Neural progenitor cell (in vitro differentiated cells): ENCODE measurements around the gene MTMR10. TPM values are rescaled to one million over a fixed set of nuclear protein-coding genes. Genes with fewer than 3 reads are reported as not detected.

ENCODE experiments used
- DNase-seq: peaks from one replicate; pipeline ENCODE4 v3.0.0-alpha.2; 2016; ENCODE audit warnings: low spot score
- H2AFZ ChIP-seq: fragments of 200-600 bp; sonication (generic); replicated peaks from 2 replicates; pipeline ENCODE4 v1.6.1; 2016; ENCODE audit warnings: antibody characterized with exemption
- H3F3A ChIP-seq: fragments of 200-600 bp; sonication (generic); 2 replicates; pipeline ENCODE4 v1.6.1; 2016; ENCODE audit warnings: antibody characterized with exemption, low read depth
- H3K27ac ChIP-seq: fragments of 200-600 bp; sonication (generic); 2 replicates; pipeline ENCODE4 v1.5.1; 2016; ENCODE audit warnings: mild to moderate bottlenecking
- H3K27me3 ChIP-seq: fragments of 200-600 bp; sonication (generic); 2 replicates; pipeline ENCODE4 v1.6.1; 2016; ENCODE audit warnings: mild to moderate bottlenecking, moderate library complexity
- H3K36me3 ChIP-seq: fragments of 200-600 bp; sonication (generic); 2 replicates; pipeline ENCODE4 v1.5.1; 2016
- H3K4me1 ChIP-seq: fragments of 200-600 bp; sonication (generic); 2 replicates; pipeline ENCODE4 v1.6.1; 2016; ENCODE audit warnings: mixed run types
- H3K4me2 ChIP-seq: fragments of 200-600 bp; sonication (generic); 2 replicates; pipeline ENCODE4 v1.6.1; 2016
- H3K4me3 ChIP-seq: fragments of 200-600 bp; sonication (generic); 2 replicates; pipeline ENCODE4 v1.5.1; 2016
- H3K79me2 ChIP-seq: fragments of 200-600 bp; sonication (generic); 2 replicates; pipeline ENCODE4 v1.6.1; 2016; ENCODE audit warnings: low read depth
- H3K9ac ChIP-seq: fragments of 200-600 bp; sonication (generic); 2 replicates; pipeline ENCODE4 v1.6.1; 2016
- H3K9me3 ChIP-seq: fragments of 200-600 bp; sonication (generic); 2 replicates; pipeline ENCODE4 v1.5.1; 2016; ENCODE audit warnings: low read depth
- H4K20me1 ChIP-seq: fragments of 200-600 bp; sonication (generic); 2 replicates; pipeline ENCODE4 v1.6.1; 2016; ENCODE audit warnings: low read depth
- H3K27ac Mint-ChIP-seq: 3 replicates; pipeline ENCODE4 v1.8.0; 2021; ENCODE audit warnings: mixed read lengths
- H3K27me3 Mint-ChIP-seq: 2 replicates; pipeline ENCODE4 v1.8.0; 2022; ENCODE audit warnings: low read depth, mild to moderate bottlenecking, inconsistent platforms, moderate library complexity, mixed read lengths; ENCODE audit not compliant: insufficient read depth
- H3K36me3 Mint-ChIP-seq: 3 replicates; pipeline ENCODE4 v1.8.0; 2021; ENCODE audit warnings: mixed read lengths
- H3K4me1 Mint-ChIP-seq: 3 replicates; pipeline ENCODE4 v1.8.0; 2021; ENCODE audit warnings: mixed read lengths
- H3K4me3 Mint-ChIP-seq: 3 replicates; pipeline ENCODE4 v1.8.0; 2021; ENCODE audit warnings: mild to moderate bottlenecking, moderate library complexity, mixed read lengths
- H3K9me3 Mint-ChIP-seq: 3 replicates; pipeline ENCODE4 v1.8.0; 2020; ENCODE audit warnings: mixed read lengths
- CTCF ChIP-seq: fragments of 200-600 bp; sonication (generic); IDR thresholded peaks from 2 replicates; pipeline ENCODE4 v1.5.1; 2017; ENCODE audit warnings: antibody characterized with exemption, mild to moderate bottlenecking
- EZH2 ChIP-seq: fragments of 200-600 bp; sonication (generic); IDR thresholded peaks from 2 replicates; pipeline ENCODE4 v1.6.1; 2017; ENCODE audit warnings: antibody characterized with exemption, mild to moderate bottlenecking, moderate library complexity
- EZH2phosphoT487 ChIP-seq: fragments of 200-600 bp; sonication (generic); IDR thresholded peaks from 2 replicates; pipeline ENCODE4 v1.6.1; 2017; ENCODE audit warnings: antibody characterized with exemption
- total RNA-seq: library from RNA; depleted of rRNA; stranded (reverse); fragments of >200 nt; gene quantifications from 2 replicates; pipeline ENCODE4 v1.2.3, GENCODE V29; 2015; ENCODE audit warnings: low replicate concordance

The MTMR10 gene
- total RNA-seq, 1 donor from 2014 or later = 18.7 TPM

- no peaks in the 10 kb centered on the region for H3K36me3 ChIP-seq
- H3K79me2 ChIP-seq = no peaks in the 10 kb centered on the region
- H3K36me3 Mint-ChIP-seq = peaks cover 10% of the 10 kb centered on the region
- no peaks in the 10 kb centered on the region for H3K9me3 Mint-ChIP-seq
- H3K9me3 ChIP-seq = no peaks in the 10 kb centered on the region
- no peak overlapping the region for H3K27ac ChIP-seq
- no peaks in the 10 kb centered on the region for H4K20me1 ChIP-seq
- H3K27me3 Mint-ChIP-seq = no peaks in the 10 kb centered on the region
- no peak overlapping the region for H3K27ac Mint-ChIP-seq
- no peak overlapping the region for H2AFZ ChIP-seq
- no peaks in the 10 kb centered on the region for H3F3A ChIP-seq
- no peak for DNase-seq
- no peak overlapping the region for H3K4me2 ChIP-seq
- H3K4me1 ChIP-seq = no peaks in the 10 kb centered on the region
- no peaks in the 10 kb centered on the region for H3K4me1 Mint-ChIP-seq
- no peak overlapping the region for H3K9ac ChIP-seq
- no peaks in the 10 kb centered on the region for H3K27me3 ChIP-seq
- no peak overlapping the region for H3K4me3 ChIP-seq
- TF ChIP-seq EZH2 (no peak), CTCF (no peak), EZH2phosphoT487 (no peak)
- H3K4me3 Mint-ChIP-seq = no peak overlapping the region
These were observed 27.7 kb downstream of the MTMR10 start for GRCh38 chr15:30963681-30964080.

- no peak overlapping the region for H3K4me2 ChIP-seq
These were observed 28.8 kb downstream of the MTMR10 start for GRCh38 chr15:30962659-30963058.

GRCh38 chr15:30962079-30962478 is 29.3 kb downstream of the MTMR10 start:
- no peaks in the 10 kb centered on the region for H4K20me1 ChIP-seq
- H3K9me3 Mint-ChIP-seq = no peaks in the 10 kb centered on the region
- no peaks in the 10 kb centered on the region for H3K27me3 ChIP-seq
- H3K9me3 ChIP-seq = no peaks in the 10 kb centered on the region
- H3K4me2 ChIP-seq = no peak overlapping the region
- H3K27ac Mint-ChIP-seq = no peak overlapping the region
- H3K27ac ChIP-seq = no peak overlapping the region
- no peaks in the 10 kb centered on the region for H3K27me3 Mint-ChIP-seq
- H3K4me1 Mint-ChIP-seq = no peaks in the 10 kb centered on the region
- no peaks in the 10 kb centered on the region for H3K36me3 ChIP-seq
- H3K4me3 ChIP-seq = no peak overlapping the region
- H3K36me3 Mint-ChIP-seq = peaks cover 19% of the 10 kb centered on the region
- no peak for DNase-seq
- TF ChIP-seq CTCF (no peak), EZH2phosphoT487 (no peak)
- no peaks in the 10 kb centered on the region for H3K79me2 ChIP-seq
- H3K9ac ChIP-seq = no peak overlapping the region
- no peaks in the 10 kb centered on the region for H3K4me1 ChIP-seq
- no peak overlapping the region for H2AFZ ChIP-seq
- no peak overlapping the region for H3K4me3 Mint-ChIP-seq
- H3F3A ChIP-seq = no peaks in the 10 kb centered on the region

More at GRCh38 chr15:30962659-30963058, 28.8 kb downstream of the MTMR10 start:
- H3K4me1 ChIP-seq = no peaks in the 10 kb centered on the region
- TF ChIP-seq CTCF = no peak
- H3K36me3 ChIP-seq = no peaks in the 10 kb centered on the region
- no peaks in the 10 kb centered on the region for H3F3A ChIP-seq
- Mint-ChIP-seq H3K4me3 (no peak overlapping the region), H3K36me3 (peaks cover 16% of the 10 kb centered on the region), H3K27ac (peak overlapping the region; percentile 22), H3K27me3 (no peaks in the 10 kb centered on the region), H3K4me1 (no peaks in the 10 kb centered on the region), H3K9me3 (no peaks in the 10 kb centered on the region)
- no peak overlapping the region for H3K9ac ChIP-seq
- no peak overlapping the region for H2AFZ ChIP-seq
- H3K4me3 ChIP-seq = no peak overlapping the region
- H3K27ac ChIP-seq = no peak overlapping the region
- H3K27me3 ChIP-seq = no peaks in the 10 kb centered on the region
- no peak for DNase-seq
- H3K9me3 ChIP-seq = no peaks in the 10 kb centered on the region
- H3K79me2 ChIP-seq = no peaks in the 10 kb centered on the region
- no peaks in the 10 kb centered on the region for H4K20me1 ChIP-seq

- H3K36me3 ChIP-seq = no peaks in the 10 kb centered on the region
- H3K9ac ChIP-seq = no peak overlapping the region
- no peak overlapping the region for H3K4me3 Mint-ChIP-seq
- no peak for DNase-seq
- H3F3A ChIP-seq = no peaks in the 10 kb centered on the region
- no peaks in the 10 kb centered on the region for H3K27me3 ChIP-seq
- no peaks in the 10 kb centered on the region for H3K4me1 Mint-ChIP-seq
- no peaks in the 10 kb centered on the region for H3K79me2 ChIP-seq
- no peak overlapping the region for H2AFZ ChIP-seq
- no peaks in the 10 kb centered on the region for H3K4me1 ChIP-seq
- H3K4me3 ChIP-seq = no peak overlapping the region
- H4K20me1 ChIP-seq = no peaks in the 10 kb centered on the region
- H3K36me3 Mint-ChIP-seq = peaks cover 32% of the 10 kb centered on the region
- H3K27me3 Mint-ChIP-seq = no peaks in the 10 kb centered on the region
- H3K27ac ChIP-seq = no peak overlapping the region
- TF ChIP-seq CTCF = no peak
- TF ChIP-seq EZH2phosphoT487 = no peak
- TF ChIP-seq EZH2 = no peak
- H3K27ac Mint-ChIP-seq = no peak overlapping the region
- H3K9me3 Mint-ChIP-seq = no peaks in the 10 kb centered on the region
- H3K4me2 ChIP-seq = no peak overlapping the region
- H3K9me3 ChIP-seq = no peaks in the 10 kb centered on the region
These were observed 33.2 kb downstream of the MTMR10 start for GRCh38 chr15:30958219-30958618.
